Measurements from ENCODE around the gene PCAT6. TPM values are rescaled to one million over a fixed set of nuclear protein-coding genes. Genes with fewer than 3 reads are reported as not detected.

PCAT6 gene
- total and polyA plus RNA-seq, 2 experiments from 2014 or later, result 7.2 to 28.1 TPM

DNA sequence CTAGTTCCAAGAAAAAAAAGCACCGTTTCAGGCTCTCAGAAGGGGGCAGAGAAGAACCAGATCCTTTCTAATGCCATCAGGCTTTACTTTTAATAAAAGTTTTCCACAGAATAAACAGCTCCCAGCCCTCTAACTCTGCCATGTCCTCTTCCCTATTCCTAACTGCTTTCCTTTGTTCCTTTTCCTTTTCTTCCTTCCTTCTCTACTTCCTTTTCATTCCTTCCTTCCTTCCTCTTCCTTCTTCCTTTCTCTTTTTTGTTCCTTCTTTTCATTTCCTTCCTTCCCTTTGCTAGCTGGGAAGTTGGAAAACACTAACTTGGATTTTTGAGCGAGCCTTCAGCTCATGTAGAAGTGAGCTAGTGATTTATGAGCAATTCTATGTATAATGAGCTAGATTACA is 48.7 kb upstream of the PCAT6 start (continued):
- TF ChIP-seq, protein P1, sequence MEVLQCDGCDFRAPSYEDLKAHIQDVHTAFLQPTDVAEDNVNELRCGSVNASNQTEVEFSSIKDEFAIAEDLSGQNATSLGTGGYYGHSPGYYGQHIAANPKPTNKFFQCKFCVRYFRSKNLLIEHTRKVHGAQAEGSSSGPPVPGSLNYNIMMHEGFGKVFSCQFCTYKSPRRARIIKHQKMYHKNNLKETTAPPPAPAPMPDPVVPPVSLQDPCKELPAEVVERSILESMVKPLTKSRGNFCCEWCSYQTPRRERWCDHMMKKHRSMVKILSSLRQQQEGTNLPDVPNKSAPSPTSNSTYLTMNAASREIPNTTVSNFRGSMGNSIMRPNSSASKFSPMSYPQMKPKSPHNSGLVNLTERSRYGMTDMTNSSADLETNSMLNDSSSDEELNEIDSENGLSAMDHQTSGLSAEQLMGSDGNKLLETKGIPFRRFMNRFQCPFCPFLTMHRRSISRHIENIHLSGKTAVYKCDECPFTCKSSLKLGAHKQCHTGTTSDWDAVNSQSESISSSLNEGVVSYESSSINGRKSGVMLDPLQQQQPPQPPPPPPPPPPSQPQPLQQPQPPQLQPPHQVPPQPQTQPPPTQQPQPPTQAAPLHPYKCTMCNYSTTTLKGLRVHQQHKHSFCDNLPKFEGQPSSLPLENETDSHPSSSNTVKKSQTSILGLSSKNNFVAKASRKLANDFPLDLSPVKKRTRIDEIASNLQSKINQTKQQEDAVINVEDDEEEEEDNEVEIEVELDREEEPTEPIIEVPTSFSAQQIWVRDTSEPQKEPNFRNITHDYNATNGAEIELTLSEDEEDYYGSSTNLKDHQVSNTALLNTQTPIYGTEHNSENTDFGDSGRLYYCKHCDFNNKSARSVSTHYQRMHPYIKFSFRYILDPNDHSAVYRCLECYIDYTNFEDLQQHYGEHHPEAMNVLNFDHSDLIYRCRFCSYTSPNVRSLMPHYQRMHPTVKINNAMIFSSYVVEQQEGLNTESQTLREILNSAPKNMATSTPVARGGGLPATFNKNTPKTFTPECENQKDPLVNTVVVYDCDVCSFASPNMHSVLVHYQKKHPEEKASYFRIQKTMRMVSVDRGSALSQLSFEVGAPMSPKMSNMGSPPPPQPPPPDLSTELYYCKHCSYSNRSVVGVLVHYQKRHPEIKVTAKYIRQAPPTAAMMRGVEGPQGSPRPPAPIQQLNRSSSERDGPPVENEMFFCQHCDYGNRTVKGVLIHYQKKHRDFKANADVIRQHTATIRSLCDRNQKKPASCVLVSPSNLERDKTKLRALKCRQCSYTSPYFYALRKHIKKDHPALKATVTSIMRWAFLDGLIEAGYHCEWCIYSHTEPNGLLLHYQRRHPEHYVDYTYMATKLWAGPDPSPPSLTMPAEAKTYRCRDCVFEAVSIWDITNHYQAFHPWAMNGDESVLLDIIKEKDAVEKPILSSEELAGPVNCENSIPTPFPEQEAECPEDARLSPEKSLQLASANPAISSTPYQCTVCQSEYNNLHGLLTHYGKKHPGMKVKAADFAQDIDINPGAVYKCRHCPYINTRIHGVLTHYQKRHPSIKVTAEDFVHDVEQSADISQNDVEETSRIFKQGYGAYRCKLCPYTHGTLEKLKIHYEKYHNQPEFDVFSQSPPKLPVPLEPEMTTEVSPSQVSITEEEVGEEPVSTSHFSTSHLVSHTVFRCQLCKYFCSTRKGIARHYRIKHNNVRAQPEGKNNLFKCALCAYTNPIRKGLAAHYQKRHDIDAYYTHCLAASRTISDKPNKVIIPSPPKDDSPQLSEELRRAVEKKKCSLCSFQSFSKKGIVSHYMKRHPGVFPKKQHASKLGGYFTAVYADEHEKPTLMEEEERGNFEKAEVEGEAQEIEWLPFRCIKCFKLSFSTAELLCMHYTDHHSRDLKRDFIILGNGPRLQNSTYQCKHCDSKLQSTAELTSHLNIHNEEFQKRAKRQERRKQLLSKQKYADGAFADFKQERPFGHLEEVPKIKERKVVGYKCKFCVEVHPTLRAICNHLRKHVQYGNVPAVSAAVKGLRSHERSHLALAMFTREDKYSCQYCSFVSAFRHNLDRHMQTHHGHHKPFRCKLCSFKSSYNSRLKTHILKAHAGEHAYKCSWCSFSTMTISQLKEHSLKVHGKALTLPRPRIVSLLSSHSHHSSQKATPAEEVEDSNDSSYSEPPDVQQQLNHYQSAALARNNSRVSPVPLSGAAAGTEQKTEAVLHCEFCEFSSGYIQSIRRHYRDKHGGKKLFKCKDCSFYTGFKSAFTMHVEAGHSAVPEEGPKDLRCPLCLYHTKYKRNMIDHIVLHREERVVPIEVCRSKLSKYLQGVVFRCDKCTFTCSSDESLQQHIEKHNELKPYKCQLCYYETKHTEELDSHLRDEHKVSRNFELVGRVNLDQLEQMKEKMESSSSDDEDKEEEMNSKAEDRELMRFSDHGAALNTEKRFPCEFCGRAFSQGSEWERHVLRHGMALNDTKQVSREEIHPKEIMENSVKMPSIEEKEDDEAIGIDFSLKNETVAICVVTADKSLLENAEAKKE (CRISPR knock-in tag; IDR thresholded peaks at IDR 0.05), result no peak
- no peak for TF ChIP-seq JUNB (IDR thresholded peaks at IDR 0.05; ENCODE audit: unreplicated experiment)

DNA sequence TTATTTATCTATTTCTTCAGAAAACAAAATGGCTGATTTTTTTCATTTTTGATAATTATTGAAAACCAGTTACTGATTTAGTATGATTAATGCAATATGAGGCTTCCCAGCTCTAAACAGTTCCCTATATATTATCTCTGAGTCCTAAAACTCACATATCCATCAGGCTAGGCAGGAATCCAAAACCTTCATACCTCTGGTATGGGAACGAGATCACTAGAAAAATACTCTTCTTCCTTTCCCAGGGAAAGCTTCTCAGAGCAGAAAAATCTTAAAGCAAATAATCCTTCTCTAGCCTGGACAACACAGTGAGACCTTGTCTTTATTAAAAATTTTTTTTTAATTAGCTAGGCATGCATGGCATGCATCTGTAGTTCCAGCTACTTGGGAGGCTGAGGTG is 45.0 kb upstream of the PCAT6 start:
- Histone ChIP-seq H2AFZ (no peak overlapping the region), H3K79me2 (replicated peaks; ENCODE audit: insufficient read depth) (peaks cover 10% of the 10 kb centered on the region), H3K4me2 (no peak overlapping the region), H3K9me2 (ENCODE audit: insufficient read depth) (no peaks in the 10 kb centered on the region), H4K20me1 (replicated peaks; ENCODE audit: insufficient read depth) (peaks cover 6% of the 10 kb centered on the region; the same call in 1 of the 2 replicates), H3K27me3 (ENCODE audit: insufficient read depth) (no peaks in the 10 kb centered on the region), H3K36me3 (ENCODE audit: insufficient read depth) (peaks cover 72% of the 10 kb centered on the region), H3K4me1 (ENCODE audit: insufficient read depth) (no peaks in the 10 kb centered on the region), H3K4me3 (no peak overlapping the region), H3K27ac (ENCODE audit: low read depth) (no peak overlapping the region), H3F3A (replicated peaks; ENCODE audit: low read depth) (peaks cover 8% of the 10 kb centered on the region; the same call in 1 of the 2 replicates)
- no peak for DNase-seq (ENCODE audit: low spot score)
- Mint-ChIP-seq H3K4me3 (no peak overlapping the region), H3K9me3 (no peaks in the 10 kb centered on the region), H3K4me1 (no peaks in the 10 kb centered on the region), H3K27ac (no peak overlapping the region), H3K27me3 (ENCODE audit: insufficient read depth, low read depth, poor library complexity) (peaks cover 2% of the 10 kb centered on the region), H3K36me3 (ENCODE audit: low read depth) (peaks cover 82% of the 10 kb centered on the region)
- ATAC-seq, result no peak
- TF ChIP-seq, protein P2, sequence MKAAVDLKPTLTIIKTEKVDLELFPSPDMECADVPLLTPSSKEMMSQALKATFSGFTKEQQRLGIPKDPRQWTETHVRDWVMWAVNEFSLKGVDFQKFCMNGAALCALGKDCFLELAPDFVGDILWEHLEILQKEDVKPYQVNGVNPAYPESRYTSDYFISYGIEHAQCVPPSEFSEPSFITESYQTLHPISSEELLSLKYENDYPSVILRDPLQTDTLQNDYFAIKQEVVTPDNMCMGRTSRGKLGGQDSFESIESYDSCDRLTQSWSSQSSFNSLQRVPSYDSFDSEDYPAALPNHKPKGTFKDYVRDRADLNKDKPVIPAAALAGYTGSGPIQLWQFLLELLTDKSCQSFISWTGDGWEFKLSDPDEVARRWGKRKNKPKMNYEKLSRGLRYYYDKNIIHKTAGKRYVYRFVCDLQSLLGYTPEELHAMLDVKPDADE (IDR thresholded peaks at IDR 0.05), result no peak
- TF ChIP-seq STAT1 (IDR thresholded peaks at IDR 0.05; ENCODE audit: unreplicated experiment) (no peak), EZH2phosphoT487 (IDR thresholded peaks at IDR 0.05; ENCODE audit: unreplicated experiment) (no peak), ZNF114 (CRISPR knock-in tag; IDR thresholded peaks at IDR 0.05) (no peak)
- TF ChIP-seq, protein P3, sequence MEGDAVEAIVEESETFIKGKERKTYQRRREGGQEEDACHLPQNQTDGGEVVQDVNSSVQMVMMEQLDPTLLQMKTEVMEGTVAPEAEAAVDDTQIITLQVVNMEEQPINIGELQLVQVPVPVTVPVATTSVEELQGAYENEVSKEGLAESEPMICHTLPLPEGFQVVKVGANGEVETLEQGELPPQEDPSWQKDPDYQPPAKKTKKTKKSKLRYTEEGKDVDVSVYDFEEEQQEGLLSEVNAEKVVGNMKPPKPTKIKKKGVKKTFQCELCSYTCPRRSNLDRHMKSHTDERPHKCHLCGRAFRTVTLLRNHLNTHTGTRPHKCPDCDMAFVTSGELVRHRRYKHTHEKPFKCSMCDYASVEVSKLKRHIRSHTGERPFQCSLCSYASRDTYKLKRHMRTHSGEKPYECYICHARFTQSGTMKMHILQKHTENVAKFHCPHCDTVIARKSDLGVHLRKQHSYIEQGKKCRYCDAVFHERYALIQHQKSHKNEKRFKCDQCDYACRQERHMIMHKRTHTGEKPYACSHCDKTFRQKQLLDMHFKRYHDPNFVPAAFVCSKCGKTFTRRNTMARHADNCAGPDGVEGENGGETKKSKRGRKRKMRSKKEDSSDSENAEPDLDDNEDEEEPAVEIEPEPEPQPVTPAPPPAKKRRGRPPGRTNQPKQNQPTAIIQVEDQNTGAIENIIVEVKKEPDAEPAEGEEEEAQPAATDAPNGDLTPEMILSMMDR (conservative IDR thresholded peaks at IDR 0.05; ENCODE audit: low read depth in 2 of 2), result no peak
- TF ChIP-seq, protein P4, sequence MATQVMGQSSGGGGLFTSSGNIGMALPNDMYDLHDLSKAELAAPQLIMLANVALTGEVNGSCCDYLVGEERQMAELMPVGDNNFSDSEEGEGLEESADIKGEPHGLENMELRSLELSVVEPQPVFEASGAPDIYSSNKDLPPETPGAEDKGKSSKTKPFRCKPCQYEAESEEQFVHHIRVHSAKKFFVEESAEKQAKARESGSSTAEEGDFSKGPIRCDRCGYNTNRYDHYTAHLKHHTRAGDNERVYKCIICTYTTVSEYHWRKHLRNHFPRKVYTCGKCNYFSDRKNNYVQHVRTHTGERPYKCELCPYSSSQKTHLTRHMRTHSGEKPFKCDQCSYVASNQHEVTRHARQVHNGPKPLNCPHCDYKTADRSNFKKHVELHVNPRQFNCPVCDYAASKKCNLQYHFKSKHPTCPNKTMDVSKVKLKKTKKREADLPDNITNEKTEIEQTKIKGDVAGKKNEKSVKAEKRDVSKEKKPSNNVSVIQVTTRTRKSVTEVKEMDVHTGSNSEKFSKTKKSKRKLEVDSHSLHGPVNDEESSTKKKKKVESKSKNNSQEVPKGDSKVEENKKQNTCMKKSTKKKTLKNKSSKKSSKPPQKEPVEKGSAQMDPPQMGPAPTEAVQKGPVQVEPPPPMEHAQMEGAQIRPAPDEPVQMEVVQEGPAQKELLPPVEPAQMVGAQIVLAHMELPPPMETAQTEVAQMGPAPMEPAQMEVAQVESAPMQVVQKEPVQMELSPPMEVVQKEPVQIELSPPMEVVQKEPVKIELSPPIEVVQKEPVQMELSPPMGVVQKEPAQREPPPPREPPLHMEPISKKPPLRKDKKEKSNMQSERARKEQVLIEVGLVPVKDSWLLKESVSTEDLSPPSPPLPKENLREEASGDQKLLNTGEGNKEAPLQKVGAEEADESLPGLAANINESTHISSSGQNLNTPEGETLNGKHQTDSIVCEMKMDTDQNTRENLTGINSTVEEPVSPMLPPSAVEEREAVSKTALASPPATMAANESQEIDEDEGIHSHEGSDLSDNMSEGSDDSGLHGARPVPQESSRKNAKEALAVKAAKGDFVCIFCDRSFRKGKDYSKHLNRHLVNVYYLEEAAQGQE (IDR thresholded peaks at IDR 0.05; ENCODE audit: unreplicated experiment), result no peak
